ENCODE data around the gene SCAP. TPM values are rescaled to one million over a fixed set of nuclear protein-coding genes. Genes with fewer than 3 reads are reported as not detected.

Gene SCAP
- total and polyA plus RNA-seq, 2 of the 4 experiments (the other 2 are of a cell fraction) = 25.3 to 34.6 TPM

GRCh38 chr3:47491186-47491585, 15.4 kb upstream of the SCAP start:
- H3K56ac ChIP-seq (ENCODE audit: extremely low read depth, insufficient read depth, low read length) = no peak overlapping the region
- no CpG with 5 or more reads among the region's 3 CpGs for WGBS, 2 experiments (ENCODE audit: extremely low coverage in 2 of 2, insufficient read length in 1 of 2)

More at GRCh38 chr3:47491186-47491585, 15.4 kb upstream of the SCAP start:
- H2BK5ac ChIP-seq (ENCODE audit: low read depth, low read length, poor library complexity, severe bottlenecking) = no peak overlapping the region
- H2AK9ac ChIP-seq (replicated peaks; ENCODE audit: low read depth, low read length, poor library complexity) = no peak overlapping the region
- in situ Hi-C loops (cut with MboI; ENCODE audit: low sequenced_read_pairs) = no loop called here
- H4K8ac ChIP-seq (ENCODE audit: low read depth in 2 of 2, low read length in 2 of 2) = no peak overlapping the region
- no peak overlapping the region for H3K4ac ChIP-seq (ENCODE audit: low read depth, low read length)
- H3K36me3 ChIP-seq (ENCODE audit: control insufficient read depth, insufficient read depth, low read length) = peaks cover 13% of the 10 kb centered on the region
- H3K27me3 ChIP-seq (ENCODE audit: control insufficient read depth, insufficient read depth, low read length) = no peaks in the 10 kb centered on the region
- H4K5ac ChIP-seq (ENCODE audit: low read depth, low read length) = no peak overlapping the region
- no peak overlapping the region for H3K23ac ChIP-seq (ENCODE audit: low read depth, low read length)
- ChIA-PET POLR2A (ENCODE audit: unreplicated experiment) (no interaction called here), CTCF (interaction anchor here (0.5 kb wide), 1 partner anchor 132 kb away, joined by 3 read pairs; no protein-coding TSS in a partner anchor)
- H4K91ac ChIP-seq (ENCODE audit: insufficient read depth, low read depth, low read length) = no peak overlapping the region
- H2BK20ac ChIP-seq (ENCODE audit: low read depth, low read length) = no peak overlapping the region
- H3K4me1 ChIP-seq (ENCODE audit: control insufficient read depth, insufficient read depth, low read length) = no peaks in the 10 kb centered on the region
- intact Hi-C loops (cut with micrococcal nuclease) = no loop called here
- H2AFZ ChIP-seq (replicated peaks; ENCODE audit: low read length, poor library complexity) = no peak overlapping the region
- H3K4me2 ChIP-seq (ENCODE audit: low read depth, low read length) = no peak overlapping the region
- H2AK5ac ChIP-seq (ENCODE audit: low read depth, low read length) = no peak overlapping the region
- no peak overlapping the region for H3K9ac ChIP-seq (ENCODE audit: low read depth, low read length)
- H3K9me3 ChIP-seq (ENCODE audit: control insufficient read depth, insufficient read depth, low read length) = no peaks in the 10 kb centered on the region
- no TSS peak for BruUV-seq (replicated peaks)
- no peaks in the 10 kb centered on the region for H3K79me1 ChIP-seq (ENCODE audit: low read depth in 1 of 2, low read length in 2 of 2)
- H3K9me1 ChIP-seq (ENCODE audit: insufficient read depth, low read length) = peaks cover 9% of the 10 kb centered on the region; the same call in 1 of the 2 replicates
- no peak overlapping the region for H2BK15ac ChIP-seq (ENCODE audit: low read depth, low read length)
- H3K4me3 ChIP-seq (ENCODE audit: insufficient read depth, low read depth, low read length) = no peak overlapping the region
- no peaks in the 10 kb centered on the region for H4K20me1 ChIP-seq (ENCODE audit: insufficient read depth, low read length)
- no peak overlapping the region for H3K14ac ChIP-seq (replicated peaks; ENCODE audit: low read depth, low read length)
- no peak for DNase-seq
- H3K18ac ChIP-seq (ENCODE audit: low read depth, low read length) = no peak overlapping the region
- H3K27ac ChIP-seq (ENCODE audit: insufficient read depth, low read length) = no peak overlapping the region
- no peak overlapping the region for H2BK120ac ChIP-seq (ENCODE audit: low read depth, low read length)
- no peak for ATAC-seq (ENCODE audit: low read depth)
- TF ChIP-seq POLR2A (IDR thresholded peaks at IDR 0.05; ENCODE audit: low read depth, low read length) (no peak), RFX5 (IDR thresholded peaks at IDR 0.05; ENCODE audit: low read depth, low read length) (no peak), CEBPB (IDR thresholded peaks at IDR 0.05; ENCODE audit: low read depth, low read length) (no peak), RCOR1 (IDR thresholded peaks at IDR 0.05; ENCODE audit: insufficient replicate concordance, low read length) (no peak), MAZ (IDR thresholded peaks at IDR 0.05; ENCODE audit: borderline replicate concordance, low read depth, low read length) (no peak), FOS (IDR thresholded peaks at IDR 0.05; ENCODE audit: low read depth, low read length) (no peak), ELK1 (IDR thresholded peaks at IDR 0.05; ENCODE audit: borderline replicate concordance, low read depth, low read length) (no peak), RAD21 (IDR thresholded peaks at IDR 0.05; ENCODE audit: low read length) (no peak), CTCF (conservative IDR thresholded peaks at IDR 0.05; ENCODE audit: low read depth, low read length) (no peak)
- dilution Hi-C loops (cut with HindIII; ENCODE audit: low sequenced_read_pairs, unreplicated experiment) = no loop called here

Data from IMR-90 (cell line).